ENCODE data around the gene KCTD5. TPM values are rescaled to one million over a fixed set of nuclear protein-coding genes. Genes with fewer than 3 reads are reported as not detected.

Gene KCTD5
- total and polyA plus RNA-seq, 9 of the 15 experiments (the other 6 are each of a cell fraction or from before 2014, with no cell fraction given), result 0.73 to 58.3 (median 32.3) TPM

Other genes starting within 250 kb of the KCTD5 start
Only the 7 nearest of the 17 such genes appear.
- gene PDPK1, start 144.5 kb upstream of the KCTD5 start, total RNA-seq (2014; rRNA removed), result 11.1 and 16.5 TPM in 2 replicates
- 18.7 and 20.4 TPM in 2 replicates for gene PDPK1, start 144.5 kb upstream of the KCTD5 start, total RNA-seq (2014; rRNA removed; fragmentation: Illumina TruSeq; extraction: Trizol)
- 15.2 and 17.1 TPM in 2 replicates for gene PDPK1, start 144.5 kb upstream of the KCTD5 start, total RNA-seq (2015; rRNA removed; fragmentation: Illumina TruSeq; extraction: Trizol)
- 37.2 and 38.9 TPM in 2 replicates for gene PDPK1, start 144.5 kb upstream of the KCTD5 start, total RNA-seq (2021)
- 32.1 and 37.1 TPM in 2 replicates for gene PDPK1, start 144.5 kb upstream of the KCTD5 start, polyA plus RNA-seq (2011; rRNA removed)
- 30.3 and 32.4 TPM in 2 replicates for gene PDPK1, start 144.5 kb upstream of the KCTD5 start, polyA plus RNA-seq (2014; fragmentation: Illumina TruSeq; extraction: Trizol)
- 1 to 10 TPM; 4.0 to 4.6 TPM for gene PDPK1, start 144.5 kb upstream of the KCTD5 start, polyA plus RNA-seq (2014; fragmentation: Nextera tagmentation; extraction: Ambion mirVana)
- 21.3 and 22.3 TPM in 2 replicates for gene PDPK1, start 144.5 kb upstream of the KCTD5 start, polyA plus RNA-seq (2014; rRNA removed)
- 0.09 and 0.29 TPM in 2 replicates for gene PRSS27, start 37.7 kb downstream of the KCTD5 start, total RNA-seq (2014; rRNA removed)
- gene PRSS27, start 37.7 kb downstream of the KCTD5 start, total RNA-seq (2014; rRNA removed; fragmentation: Illumina TruSeq; extraction: Trizol), result not detected in 2 replicates
- 0.15 and 0.18 TPM in 2 replicates for gene PRSS27, start 37.7 kb downstream of the KCTD5 start, total RNA-seq (2015; rRNA removed; fragmentation: Illumina TruSeq; extraction: Trizol)
- 0.16 and 0.20 TPM in 2 replicates for gene PRSS27, start 37.7 kb downstream of the KCTD5 start, total RNA-seq (2021)
- 0.20 TPM in 2 replicates for gene PRSS27, start 37.7 kb downstream of the KCTD5 start, polyA plus RNA-seq (2011; rRNA removed)
- 0.11 TPM in 1 of 2 replicates, not detected in the other for gene PRSS27, start 37.7 kb downstream of the KCTD5 start, polyA plus RNA-seq (2014; fragmentation: Illumina TruSeq; extraction: Trizol)
- gene PRSS27, start 37.7 kb downstream of the KCTD5 start, polyA plus RNA-seq (2014; fragmentation: Nextera tagmentation; extraction: Ambion mirVana), result not detected
- 0.22 TPM in 1 of 2 replicates, not detected in the other for gene PRSS27, start 37.7 kb downstream of the KCTD5 start, polyA plus RNA-seq (2014; rRNA removed)
- 81.1 and 85.3 TPM in 2 replicates for gene SRRM2, start 70.1 kb downstream of the KCTD5 start, total RNA-seq (2014; rRNA removed)
- gene SRRM2, start 70.1 kb downstream of the KCTD5 start, total RNA-seq (2014; rRNA removed; fragmentation: Illumina TruSeq; extraction: Trizol), result 79.2 and 79.9 TPM in 2 replicates
- gene SRRM2, start 70.1 kb downstream of the KCTD5 start, total RNA-seq (2015; rRNA removed; fragmentation: Illumina TruSeq; extraction: Trizol), result 70.6 and 91.2 TPM in 2 replicates
- gene SRRM2, start 70.1 kb downstream of the KCTD5 start, total RNA-seq (2021), result 413 and 466 TPM in 2 replicates
- gene SRRM2, start 70.1 kb downstream of the KCTD5 start, polyA plus RNA-seq (2011; rRNA removed), result 82.5 and 179 TPM in 2 replicates
- gene SRRM2, start 70.1 kb downstream of the KCTD5 start, polyA plus RNA-seq (2014; fragmentation: Illumina TruSeq; extraction: Trizol), result 517 and 558 TPM in 2 replicates
- gene SRRM2, start 70.1 kb downstream of the KCTD5 start, polyA plus RNA-seq (2014; fragmentation: Nextera tagmentation; extraction: Ambion mirVana), result 10 to 100 TPM; 26.7 to 27.6 TPM
- gene SRRM2, start 70.1 kb downstream of the KCTD5 start, polyA plus RNA-seq (2014; rRNA removed), result 463 and 563 TPM in 2 replicates
- 285 and 395 TPM in 2 replicates for gene ELOB, start 94.8 kb downstream of the KCTD5 start, total RNA-seq (2014; rRNA removed)
- gene ELOB, start 94.8 kb downstream of the KCTD5 start, total RNA-seq (2014; rRNA removed; fragmentation: Illumina TruSeq; extraction: Trizol), result 29.4 and 63.2 TPM in 2 replicates
- gene ELOB, start 94.8 kb downstream of the KCTD5 start, total RNA-seq (2015; rRNA removed; fragmentation: Illumina TruSeq; extraction: Trizol), result 219 and 223 TPM in 2 replicates
- gene ELOB, start 94.8 kb downstream of the KCTD5 start, total RNA-seq (2021), result 237 and 268 TPM in 2 replicates
- gene ELOB, start 94.8 kb downstream of the KCTD5 start, polyA plus RNA-seq (2011; rRNA removed), result 206 and 220 TPM in 2 replicates
- gene ELOB, start 94.8 kb downstream of the KCTD5 start, polyA plus RNA-seq (2014; fragmentation: Illumina TruSeq; extraction: Trizol), result 180 and 344 TPM in 2 replicates
- 100 to 1,000 TPM; 764 to 791 TPM for gene ELOB, start 94.8 kb downstream of the KCTD5 start, polyA plus RNA-seq (2014; fragmentation: Nextera tagmentation; extraction: Ambion mirVana)
- gene ELOB, start 94.8 kb downstream of the KCTD5 start, polyA plus RNA-seq (2014; rRNA removed), result 298 and 313 TPM in 2 replicates
- not detected in 2 replicates for gene PRSS33, start 105.0 kb downstream of the KCTD5 start, total RNA-seq (2014; rRNA removed)
- not detected in 2 replicates for gene PRSS33, start 105.0 kb downstream of the KCTD5 start, total RNA-seq (2014; rRNA removed; fragmentation: Illumina TruSeq; extraction: Trizol)
- not detected in 2 replicates for gene PRSS33, start 105.0 kb downstream of the KCTD5 start, total RNA-seq (2015; rRNA removed; fragmentation: Illumina TruSeq; extraction: Trizol)
- gene PRSS33, start 105.0 kb downstream of the KCTD5 start, total RNA-seq (2021), result not detected in 2 replicates
- not detected in 2 replicates for gene PRSS33, start 105.0 kb downstream of the KCTD5 start, polyA plus RNA-seq (2011; rRNA removed)
- not detected in 2 replicates for gene PRSS33, start 105.0 kb downstream of the KCTD5 start, polyA plus RNA-seq (2014; fragmentation: Illumina TruSeq; extraction: Trizol)
- not detected for gene PRSS33, start 105.0 kb downstream of the KCTD5 start, polyA plus RNA-seq (2014; fragmentation: Nextera tagmentation; extraction: Ambion mirVana)
- not detected in 2 replicates for gene PRSS33, start 105.0 kb downstream of the KCTD5 start, polyA plus RNA-seq (2014; rRNA removed)
- gene PRSS41, start 115.9 kb downstream of the KCTD5 start, total RNA-seq (2014; rRNA removed), result not detected in 2 replicates
- not detected in 2 replicates for gene PRSS41, start 115.9 kb downstream of the KCTD5 start, total RNA-seq (2014; rRNA removed; fragmentation: Illumina TruSeq; extraction: Trizol)
- gene PRSS41, start 115.9 kb downstream of the KCTD5 start, total RNA-seq (2015; rRNA removed; fragmentation: Illumina TruSeq; extraction: Trizol), result not detected in 2 replicates
- not detected in 2 replicates for gene PRSS41, start 115.9 kb downstream of the KCTD5 start, total RNA-seq (2021)
- gene PRSS41, start 115.9 kb downstream of the KCTD5 start, polyA plus RNA-seq (2011; rRNA removed), result not detected in 2 replicates
- gene PRSS41, start 115.9 kb downstream of the KCTD5 start, polyA plus RNA-seq (2014; fragmentation: Illumina TruSeq; extraction: Trizol), result not detected in 2 replicates
- not detected for gene PRSS41, start 115.9 kb downstream of the KCTD5 start, polyA plus RNA-seq (2014; fragmentation: Nextera tagmentation; extraction: Ambion mirVana)
- gene PRSS41, start 115.9 kb downstream of the KCTD5 start, polyA plus RNA-seq (2014; rRNA removed), result not detected in 2 replicates
- 61.3 and 77.8 TPM in 2 replicates for gene PRSS21, start 134.7 kb downstream of the KCTD5 start, total RNA-seq (2014; rRNA removed)
- 41.5 and 43.6 TPM in 2 replicates for gene PRSS21, start 134.7 kb downstream of the KCTD5 start, total RNA-seq (2014; rRNA removed; fragmentation: Illumina TruSeq; extraction: Trizol)
- gene PRSS21, start 134.7 kb downstream of the KCTD5 start, total RNA-seq (2015; rRNA removed; fragmentation: Illumina TruSeq; extraction: Trizol), result 41.7 and 43.7 TPM in 2 replicates
- gene PRSS21, start 134.7 kb downstream of the KCTD5 start, total RNA-seq (2021), result 113 and 121 TPM in 2 replicates
- gene PRSS21, start 134.7 kb downstream of the KCTD5 start, polyA plus RNA-seq (2011; rRNA removed), result 112 and 157 TPM in 2 replicates
- gene PRSS21, start 134.7 kb downstream of the KCTD5 start, polyA plus RNA-seq (2014; fragmentation: Illumina TruSeq; extraction: Trizol), result 76.1 and 104 TPM in 2 replicates
- 10 to 100 TPM; 12.1 to 21.0 TPM for gene PRSS21, start 134.7 kb downstream of the KCTD5 start, polyA plus RNA-seq (2014; fragmentation: Nextera tagmentation; extraction: Ambion mirVana)
- gene PRSS21, start 134.7 kb downstream of the KCTD5 start, polyA plus RNA-seq (2014; rRNA removed), result 106 and 107 TPM in 2 replicates